H1 (cell line): ENCODE measurements around the gene GPSM1. TPM values are rescaled to one million over a fixed set of nuclear protein-coding genes. Genes with fewer than 3 reads are reported as not detected.
A peak's percentile ranks its signal among the peaks of the same experiment; 100 is the strongest.

Source experiments
- CTCF ChIA-PET: fragments of 300-600 bp; sonication (Branson Sonifier 250); formaldehyde crosslinking; loops from one replicate; lab custom pipeline; 2021; ENCODE audit not compliant: partially characterized antibody; lab: Charles Lee
- POLR2A ChIA-PET: fragments of 300-600 bp; sonication (Branson Sonifier 250); formaldehyde crosslinking; loops from one replicate; lab custom pipeline; 2021; ENCODE audit warnings: inconsistent platforms; ENCODE audit not compliant: partially characterized antibody; lab: Charles Lee
- DNase-seq, 2 experiments: peaks; one replicate each; pipeline versions ENCODE4 v3.0.0 to v3.0.0-alpha.2; 2010 to 2022; ENCODE audit warnings: low spot score in 2 of 2, low read depth in 1 of 2, mixed read lengths in 1 of 2
- FAIRE-seq: peaks from 2 replicates; lab custom pipeline; 2011; peaks lifted over from hg19 to GRCh38; lab: Jason Lieb, UNC
- H2AFZ ChIP-seq: 2 replicates; pipeline ENCODE4 v1.8.1; 2012; ENCODE audit warnings: low read length, inconsistent platforms
- H2AK5ac ChIP-seq: 2 replicates; pipeline ENCODE4 v1.6.1; 2013; ENCODE audit warnings: low read depth, low read length
- H2BK120ac ChIP-seq: replicated peaks from 2 replicates; pipeline ENCODE3; 2013; ENCODE audit warnings: low read depth, low read length, inconsistent platforms
- H2BK12ac ChIP-seq: 2 replicates; pipeline ENCODE4 v1.6.1; 2013; ENCODE audit warnings: low read depth, low read length
- H2BK15ac ChIP-seq: 2 replicates; pipeline ENCODE4 v1.6.1; 2013; ENCODE audit warnings: low read length
- H2BK20ac ChIP-seq: 2 replicates; pipeline ENCODE4 v1.6.1; 2013; ENCODE audit warnings: low read length
- H2BK5ac ChIP-seq: 2 replicates; pipeline ENCODE4 v1.6.1; 2013; ENCODE audit warnings: low read depth, low read length
- H3K14ac ChIP-seq: 2 replicates; pipeline ENCODE4 v1.6.1; 2013; ENCODE audit warnings: inconsistent platforms; ENCODE audit not compliant: insufficient read length
- H3K18ac ChIP-seq: 2 replicates; pipeline ENCODE4 v1.6.1; 2013; ENCODE audit warnings: low read length; ENCODE audit errors: extremely low read depth
- H3K23ac ChIP-seq: 2 replicates; pipeline ENCODE4 v1.6.1; 2013; ENCODE audit warnings: inconsistent platforms; ENCODE audit not compliant: insufficient read length
- H3K23me2 ChIP-seq: 2 replicates; pipeline ENCODE4 v1.6.1; 2013; ENCODE audit warnings: low read depth, low read length
- H3K27ac ChIP-seq: 2 replicates; pipeline ENCODE4 v1.6.1; 2011; ENCODE audit warnings: low read depth, low read length, inconsistent platforms
- H3K27me3 ChIP-seq, 4 experiments: replicated peaks in 1 of 4; 1 replicate in 1 of 4; 2 replicates in 3 of 4; pipeline versions ENCODE4 v1.6.1 to v1.8.1; 2011 to 2013; ENCODE audit warnings: low read length in 3 of 4, mild to moderate bottlenecking in 3 of 4, inconsistent platforms in 2 of 4, mixed read lengths in 2 of 4, moderate library complexity in 1 of 4; ENCODE audit not compliant: control insufficient read depth in 3 of 4, insufficient read depth in 3 of 4; ENCODE audit errors: extremely low read depth in 1 of 4
- H3K36me3 ChIP-seq, 4 experiments: 2 replicates each; pipeline versions ENCODE4 v1.6.1 to v1.8.1; 2011 to 2013; ENCODE audit warnings: mild to moderate bottlenecking in 4 of 4, low read length in 3 of 4, moderate library complexity in 2 of 4, control low read depth in 1 of 4, inconsistent platforms in 1 of 4; ENCODE audit not compliant: insufficient read depth in 4 of 4, control insufficient read depth in 2 of 4
- H3K4ac ChIP-seq: replicated peaks from 2 replicates; pipeline ENCODE3; 2013; ENCODE audit warnings: low read length, low read depth, mixed read lengths, inconsistent platforms; ENCODE audit not compliant: insufficient read length
- H3K4me1 ChIP-seq, 4 experiments: replicated peaks in 1 of 4; 1 replicate in 1 of 4; 2 replicates in 3 of 4; pipeline versions ENCODE4 v1.6.1 to v1.8.1; 2011 to 2013; ENCODE audit warnings: low read length in 3 of 4, inconsistent platforms in 2 of 4, mixed read lengths in 1 of 4; ENCODE audit not compliant: insufficient read depth in 4 of 4, control insufficient read depth in 3 of 4
- H3K4me2 ChIP-seq, 2 experiments: 2 replicates each; pipeline versions ENCODE4 v1.6.1 to v1.8.1; 2011 to 2013; ENCODE audit warnings: low read depth in 2 of 2, low read length in 2 of 2, control low read depth in 1 of 2, inconsistent platforms in 1 of 2, mild to moderate bottlenecking in 1 of 2; ENCODE audit not compliant: insufficient read depth in 1 of 2
- H3K4me3 ChIP-seq, 4 experiments: fragments of 200-600, 300-600 bp in 1 of 4; sonication (generic), shearing (Covaris generic), sonication (Bioruptor Twin) in 1 of 4; 2 replicates each; pipeline versions ENCODE4 v1.5.1 to v1.8.1; 2011 to 2016; ENCODE audit warnings: low read length in 4 of 4, low read depth in 3 of 4, control low read depth in 2 of 4, inconsistent platforms in 2 of 4, mild to moderate bottlenecking in 2 of 4, mixed read lengths in 1 of 4, moderate library complexity in 1 of 4; ENCODE audit not compliant: insufficient read depth in 2 of 4; ENCODE audit errors: extremely low read depth in 1 of 4
- H3K56ac ChIP-seq: replicated peaks from 2 replicates; pipeline ENCODE3; 2013; ENCODE audit warnings: low read depth, mild to moderate bottlenecking, mixed read lengths, low read length, inconsistent platforms; ENCODE audit not compliant: insufficient read length
- H3K79me1 ChIP-seq: 2 replicates; pipeline ENCODE4 v1.6.1; 2013; ENCODE audit warnings: low read depth, low read length, control low read depth
- H3K79me2 ChIP-seq, 2 experiments: 2 replicates each; pipeline versions ENCODE4 v1.6.1 to v1.8.1; 2012 to 2013; ENCODE audit warnings: low read length in 2 of 2, mild to moderate bottlenecking in 2 of 2, inconsistent platforms in 1 of 2; ENCODE audit not compliant: insufficient read depth in 2 of 2, control insufficient read depth in 1 of 2
- H3K9ac ChIP-seq, 4 experiments: replicated peaks in 1 of 4; 1 replicate in 1 of 4; 2 replicates in 3 of 4; pipeline versions ENCODE4 v1.6.1 to v1.8.1; 2011 to 2013; ENCODE audit warnings: low read depth in 3 of 4, low read length in 3 of 4, control low read depth in 2 of 4, mild to moderate bottlenecking in 2 of 4, moderate library complexity in 2 of 4, inconsistent platforms in 1 of 4; ENCODE audit errors: extremely low read depth in 1 of 4
- H3K9me3 ChIP-seq, 2 experiments: 2 replicates each; pipeline versions ENCODE4 v1.6.1 to v1.8.1; 2012 to 2013; ENCODE audit warnings: mild to moderate bottlenecking in 2 of 2, moderate library complexity in 2 of 2, control low read depth in 1 of 2, inconsistent platforms in 1 of 2, low read depth in 1 of 2, low read length in 1 of 2, mixed read lengths in 1 of 2; ENCODE audit not compliant: insufficient read depth in 2 of 2
- H4K20me1 ChIP-seq, 2 experiments: replicated peaks in 1 of 2; 2 replicates each; pipeline versions ENCODE3 to v1.8.1; 2011 to 2013; ENCODE audit warnings: inconsistent platforms in 2 of 2, low read length in 2 of 2, mild to moderate bottlenecking in 1 of 2; ENCODE audit not compliant: insufficient read depth in 2 of 2, control insufficient read depth in 1 of 2
- H4K5ac ChIP-seq: 2 replicates; pipeline ENCODE4 v1.6.1; 2013; ENCODE audit warnings: low read length, low read depth, mixed read lengths, inconsistent platforms; ENCODE audit not compliant: insufficient read length
- H4K8ac ChIP-seq: 2 replicates; pipeline ENCODE4 v1.8.0; 2013; ENCODE audit warnings: mild to moderate bottlenecking, moderate library complexity, low read length, inconsistent platforms; ENCODE audit not compliant: insufficient read depth; ENCODE audit errors: extremely low read depth
- H4K91ac ChIP-seq: replicated peaks from 2 replicates; pipeline ENCODE3; 2013; ENCODE audit warnings: low read length, mixed read lengths, inconsistent platforms; ENCODE audit not compliant: insufficient read length
- BCL11A ChIP-seq, 2 experiments: IDR thresholded peaks; one replicate each; pipeline ENCODE4 v1.6.1; 2011; ENCODE audit warnings: low read depth in 2 of 2, low read length in 2 of 2, mild to moderate bottlenecking in 2 of 2
- FOSL1 ChIP-seq: IDR thresholded peaks from 2 replicates; pipeline ENCODE4 v1.6.1; 2011; ENCODE audit warnings: mild to moderate bottlenecking, low read depth, low read length, moderate library complexity; ENCODE audit not compliant: insufficient read depth
- HDAC6 ChIP-seq: IDR thresholded peaks from one replicate; pipeline ENCODE4 v1.7.1; 2012; ENCODE audit warnings: low read depth, mild to moderate bottlenecking, inconsistent platforms, low read length, moderate library complexity
- NRF1 ChIP-seq: IDR thresholded peaks from 2 replicates; pipeline ENCODE4 v1.6.1; 2011; ENCODE audit warnings: mild to moderate bottlenecking, low read depth, low read length, improper control_type of control experiment
- POLR2A ChIP-seq, 2 experiments: IDR thresholded peaks; 1 replicate in 1 of 2; 2 replicates in 1 of 2; pipeline ENCODE4 v1.6.1; 2011; ENCODE audit warnings: low read depth in 2 of 2, low read length in 2 of 2, mild to moderate bottlenecking in 2 of 2; ENCODE audit errors: control extremely low read depth in 1 of 2
- POU5F1 ChIP-seq: IDR thresholded peaks from 2 replicates; pipeline ENCODE4 v1.6.1; 2011; ENCODE audit warnings: low read depth, mild to moderate bottlenecking, low read length, moderate library complexity
- RBBP5 ChIP-seq: IDR thresholded peaks from 2 replicates; pipeline ENCODE4 v1.7.1; 2012; ENCODE audit warnings: low read depth, mild to moderate bottlenecking, inconsistent platforms, low read length, moderate library complexity, borderline replicate concordance
- RFX5 ChIP-seq: IDR thresholded peaks from 2 replicates; pipeline ENCODE4 v1.6.1; 2011; ENCODE audit warnings: low read depth, low read length, improper control_type of control experiment, borderline replicate concordance
- RXRA ChIP-seq: IDR thresholded peaks from 2 replicates; pipeline ENCODE4 v1.6.1; 2011; ENCODE audit warnings: low read depth, mild to moderate bottlenecking, low read length, moderate library complexity; ENCODE audit not compliant: insufficient read depth
- SIX5 ChIP-seq: IDR thresholded peaks from 2 replicates; pipeline ENCODE4 v1.6.1; 2011; ENCODE audit warnings: mild to moderate bottlenecking, low read depth, low read length
- TAF1 ChIP-seq: IDR thresholded peaks from 2 replicates; pipeline ENCODE4 v1.6.1; 2011; ENCODE audit warnings: mild to moderate bottlenecking, low read depth, low read length
- TAF7 ChIP-seq: optimal IDR thresholded peaks from 2 replicates; pipeline ENCODE3; 2011; ENCODE audit warnings: low read depth, mild to moderate bottlenecking, inconsistent platforms, low read length, moderate library complexity, borderline replicate concordance
- TCF12 ChIP-seq: IDR thresholded peaks from 2 replicates; pipeline ENCODE4 v1.6.1; 2011; ENCODE audit warnings: low read depth, mild to moderate bottlenecking, low read length
- YY1 ChIP-seq: IDR thresholded peaks from 2 replicates; pipeline ENCODE4 v1.6.1; 2011; ENCODE audit warnings: low read depth, mild to moderate bottlenecking, low read length
- WGBS, 2 experiments: shearing (Covaris generic) in 1 of 2; methylation state at CpG; one replicate each; pipeline versions ENCODE4 v1.1.6 to v1.1.7; 2013 to 2015; ENCODE audit warnings: low lambda C conversion rate in 2 of 2, mixed read lengths in 2 of 2, inconsistent platforms in 1 of 2, low coverage in 1 of 2, missing lambda C conversion rate in 1 of 2; ENCODE audit not compliant: insufficient replicate concordance in 2 of 2, insufficient coverage in 1 of 2, insufficient read length in 1 of 2; ENCODE audit errors: extremely low coverage in 1 of 2, missing lambda C conversion rate in 1 of 2; 5-methylcytosine and 5-hydroxymethylcytosine counted together
- polyA plus RNA-seq, 7 experiments: library from polyadenylated mRNA; depleted of rRNA in 3 of 7; stranded (reverse) in 5 of 7; unstranded in 2 of 7; fragments of >200 nt in 5 of 7; fragments of 200-250 nt in 2 of 7; gene quantifications; 1 replicate in 5 of 7; 2 replicates in 1 of 7; 4 replicates in 1 of 7; pipeline versions ENCODE4 v1.2.1 to v1.2.3, GENCODE V29; 2011 to 2013; ENCODE audit warnings: missing spikeins in 2 of 7, mixed read lengths in 2 of 7
- total RNA-seq: library from RNA; stranded (reverse); fragmentation: NEBNext Ultra II Directional; extraction: Animal tissue kit (Norgen Biotek cat#: 25700); gene quantifications from 2 replicates; pipeline ENCODE4 v1.2.1, GENCODE V29; 2021

Gene GPSM1
- total and polyA plus RNA-seq, 2 of the 8 experiments (the other 6 are each of a cell fraction or from before 2014, with no cell fraction given), result 12.8 to 18.0 TPM

- no peak overlapping the region for H3K4me3 ChIP-seq
- FAIRE-seq (no peak), DNase-seq (no peak)
- 89% methylated on average over 25 of the region's 25 CpGs; no CpG with 5 or more reads in 1 of the 2 experiments for WGBS, 2 experiments
- H3K4me1 ChIP-seq, result no peaks in the 10 kb centered on the region; a peak in 1 of 7 replicates
- ChIA-PET CTCF (interaction anchor here (0.6 to 1.8 kb wide), 10 partner anchors 9 to 767 kb away, joined by 3 to 7 read pairs (median 3); no protein-coding TSS in a partner anchor), POLR2A (interaction anchor here (1.6 kb wide), 1 partner anchor 33 kb away, joined by 4 read pairs; no protein-coding TSS in a partner anchor)
- H3K56ac ChIP-seq, result peak overlapping the region; percentile 46
- no peak overlapping the region for H3K27ac ChIP-seq
- no peaks in the 10 kb centered on the region for H3K27me3 ChIP-seq
- no peak overlapping the region for H2AFZ ChIP-seq
- H2AK5ac ChIP-seq, result no peak overlapping the region
- H3K18ac ChIP-seq, result no peak overlapping the region
- no peaks in the 10 kb centered on the region for H3K79me1 ChIP-seq
- H4K5ac ChIP-seq, result no peak overlapping the region
- no peak overlapping the region for H2BK120ac ChIP-seq
- no peaks in the 10 kb centered on the region for H3K79me2 ChIP-seq
- no peak overlapping the region for H3K23ac ChIP-seq
- H3K9me3 ChIP-seq, result peaks cover 4 to 10% of the 10 kb centered on the region in 2 experiments; a peak in 2 of 4 replicates
- H4K8ac ChIP-seq, result peak overlapping the region; percentile 57; the same call in 1 of the 2 replicates
- H3K36me3 ChIP-seq, result no peaks in the 10 kb centered on the region; a peak in 1 of 8 replicates
- H2BK15ac ChIP-seq, result peak overlapping the region; percentile 72; the same call in 1 of the 2 replicates
- no peak overlapping the region for H3K4ac ChIP-seq
- H2BK5ac ChIP-seq, result peak overlapping the region; percentile 87
- peaks cover 0 to 15% of the 10 kb centered on the region in 2 experiments for H4K20me1 ChIP-seq
- no peak overlapping the region for H2BK20ac ChIP-seq
- no peak overlapping the region for H3K14ac ChIP-seq
- H3K9ac ChIP-seq, result no peak overlapping the region
- H3K4me2 ChIP-seq, result no peak overlapping the region
- peaks cover 11% of the 10 kb centered on the region; the same call in 1 of the 2 replicates for H3K23me2 ChIP-seq
- peak overlapping the region; percentile 54 for H4K91ac ChIP-seq
- H2BK12ac ChIP-seq, result 0 out of 2 replicates have a peak overlapping the region, but pooled peaks have one; percentile 39
- TF ChIP-seq SIX5, result no peak
- no peak for TF ChIP-seq HDAC6
- no peak for TF ChIP-seq NRF1
- TF ChIP-seq YY1, result no peak
- TF ChIP-seq BCL11A (IDR thresholded peaks at IDR 0.05; ENCODE audit: low read depth in 2 of 2, low read length in 2 of 2), result no peak
- TF ChIP-seq RFX5, result no peak
- no peak for TF ChIP-seq POU5F1
- no peak for TF ChIP-seq RBBP5
- TF ChIP-seq TAF7, result no peak
- TF ChIP-seq FOSL1, result no peak
- no peak for TF ChIP-seq TAF1
- TF ChIP-seq TCF12, result no peak
- TF ChIP-seq POLR2A (IDR thresholded peaks at IDR 0.05; ENCODE audit: control extremely low read depth in 1 of 2, low read depth in 2 of 2, low read length in 2 of 2), result no peak
- TF ChIP-seq RXRA, result no peak
These were observed 30.2 kb upstream of the GPSM1 start for GRCh38 chr9:136297016-136297691.
